ES-I3 (cell line): Measurements from ENCODE around the gene HIP1.
"Not testable (repeated sequence)": the region's sequence is repeated elsewhere in the genome, so short reads cannot be mapped to it uniquely, and the experiment has no call there.

Source experiments
- H3K36me3 ChIP-seq: 2 replicates; pipeline ENCODE4 v1.6.1; 2013; ENCODE audit warnings: mild to moderate bottlenecking, low read length, control low read depth, moderate library complexity; ENCODE audit not compliant: insufficient read depth
- H3K4me1 ChIP-seq: 2 replicates; pipeline ENCODE4 v1.6.1; 2013; ENCODE audit warnings: mild to moderate bottlenecking, control low read depth, low read length; ENCODE audit not compliant: insufficient read depth
- H3K9ac ChIP-seq: 2 replicates; pipeline ENCODE4 v1.6.1; 2013; ENCODE audit warnings: low read depth, mild to moderate bottlenecking, low read length, moderate library complexity
- H3K9me3 ChIP-seq: 2 replicates; pipeline ENCODE4 v1.6.1; 2013; ENCODE audit warnings: mild to moderate bottlenecking, low read length, moderate library complexity; ENCODE audit not compliant: control insufficient read depth, insufficient read depth

HIP1 gene

GRCh38 chr7:75536491-75536890 lies 202.2 kb downstream of the HIP1 start:
- no peaks in the 10 kb centered on the region for H3K9me3 ChIP-seq
- H3K9ac ChIP-seq, result no peak overlapping the region
- peaks cover 4% of the 10 kb centered on the region; the same call in 1 of the 2 replicates for H3K4me1 ChIP-seq
- peaks cover 12% of the 10 kb centered on the region for H3K36me3 ChIP-seq

- H3K9me3 ChIP-seq, result no peaks in the 10 kb centered on the region
- H3K9ac ChIP-seq, result no peak overlapping the region
- peaks cover 11% of the 10 kb centered on the region for H3K36me3 ChIP-seq
- H3K4me1 ChIP-seq, result peaks cover 9% of the 10 kb centered on the region; the same call in 1 of the 2 replicates
Measured at GRCh38 chr7:75534727-75535307, 203.9 kb downstream of the HIP1 start.

- no peak overlapping the region for H3K9ac ChIP-seq
- no peaks in the 10 kb centered on the region for H3K9me3 ChIP-seq
- peaks cover 11% of the 10 kb centered on the region for H3K36me3 ChIP-seq
- H3K4me1 ChIP-seq, result peaks cover 9% of the 10 kb centered on the region; the same call in 1 of the 2 replicates
Measured at GRCh38 chr7:75533926-75534325, 204.8 kb downstream of the HIP1 start.

- Histone ChIP-seq H3K9ac (no peak overlapping the region), H3K4me1 (peaks cover 9% of the 10 kb centered on the region; the same call in 1 of the 2 replicates), H3K9me3 (no peaks in the 10 kb centered on the region), H3K36me3 (peaks cover 11% of the 10 kb centered on the region)
Measured at GRCh38 chr7:75532639-75533038, 206.1 kb downstream of the HIP1 start.

- Histone ChIP-seq H3K9ac (no peak overlapping the region), H3K9me3 (no peaks in the 10 kb centered on the region), H3K4me1 (peaks cover 9% of the 10 kb centered on the region; the same call in 1 of the 2 replicates), H3K36me3 (peaks cover 4% of the 10 kb centered on the region)
Measured at GRCh38 chr7:75531359-75531821, 207.4 kb downstream of the HIP1 start.

GRCh38 chr7:75527224-75527722 lies 211.5 kb downstream of the HIP1 start:
- peak overlapping the region; percentile 71 for H3K9ac ChIP-seq
- not testable (repeated sequence) for H3K9me3 ChIP-seq, H3K4me1 ChIP-seq
- peaks cover 15% of the 10 kb centered on the region for H3K36me3 ChIP-seq

- not testable (repeated sequence) for H3K4me1 ChIP-seq, H3K9ac ChIP-seq, H3K9me3 ChIP-seq
- H3K36me3 ChIP-seq, result peaks cover 15% of the 10 kb centered on the region
Measured at GRCh38 chr7:75521727-75522126, 217.0 kb downstream of the HIP1 start.

DNA sequence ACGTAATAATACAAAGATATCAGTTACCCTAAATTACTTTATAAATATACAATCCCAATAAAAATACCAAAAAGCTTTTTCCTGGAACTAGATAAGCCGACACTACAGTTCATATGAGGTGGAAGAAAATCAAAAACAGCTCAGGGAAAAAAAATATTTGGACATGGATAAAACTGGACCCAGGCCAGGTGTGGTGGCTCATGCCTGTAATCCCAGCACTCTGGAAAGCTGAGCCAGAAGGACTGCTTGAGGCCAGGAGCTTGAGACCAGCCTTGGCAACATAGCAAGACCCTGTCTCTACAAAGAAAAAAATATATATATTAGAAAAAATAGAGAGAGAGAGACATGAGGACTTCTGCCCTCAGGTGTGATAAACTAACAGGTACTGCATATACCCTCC lies 219.9 kb downstream of the HIP1 start:
- not testable (repeated sequence) for H3K4me1 ChIP-seq, H3K9me3 ChIP-seq, H3K9ac ChIP-seq, H3K36me3 ChIP-seq

- not testable (repeated sequence) for H3K9me3 ChIP-seq, H3K4me1 ChIP-seq, H3K36me3 ChIP-seq, H3K9ac ChIP-seq
Measured at GRCh38 chr7:75509033-75509432, 229.7 kb downstream of the HIP1 start.

- not testable (repeated sequence) for H3K9me3 ChIP-seq, H3K4me1 ChIP-seq, H3K36me3 ChIP-seq, H3K9ac ChIP-seq
Measured at GRCh38 chr7:75492020-75492419, 246.7 kb downstream of the HIP1 start, which contains the start of gene SPDYE5. TSS of gene SPDYE5 (plus strand) at chr7:75492320. CDS start at chr7:75494048, 1,728 bp downstream.

DNA sequence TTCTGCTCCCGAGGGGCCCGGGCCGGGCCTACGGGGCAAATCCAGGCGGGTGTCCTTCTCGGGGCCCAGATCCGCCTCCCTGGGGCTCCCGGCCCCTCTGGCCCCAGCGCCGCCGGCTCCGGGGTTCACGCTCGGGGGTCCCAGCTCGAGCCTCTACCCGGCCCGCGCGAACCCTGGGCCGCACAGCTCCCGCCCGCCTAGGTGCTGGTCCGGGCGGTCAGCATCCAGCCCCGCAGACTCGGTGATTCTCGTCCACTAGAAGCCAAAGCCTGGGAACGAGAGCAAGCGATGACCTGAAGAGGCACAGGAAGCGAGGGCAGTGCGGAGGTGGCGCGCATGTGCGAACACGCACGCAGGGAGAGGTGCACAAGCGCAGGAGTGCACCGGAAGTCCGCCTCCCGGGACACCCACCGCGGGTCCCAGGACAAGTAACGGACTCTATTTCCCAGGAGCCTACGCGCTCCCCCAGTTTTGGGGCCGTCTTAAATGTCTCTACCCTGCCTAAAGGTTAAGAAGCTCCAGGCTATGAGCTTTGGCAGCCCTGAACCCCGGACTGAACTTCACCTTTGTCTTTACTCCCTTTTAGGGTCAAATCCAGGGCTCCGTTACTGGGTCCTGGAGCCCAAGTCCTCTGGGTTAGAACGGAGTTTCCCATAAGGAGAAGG lies 252.6 kb downstream of the HIP1 start, which contains the start of gene POM121C:
TSS of gene POM121C (minus strand) at position 321 of the 665 bp plus-strand sequence. CDS start 44,803 bp downstream, outside the sequence.
- not testable (repeated sequence) for H3K9me3 ChIP-seq, H3K4me1 ChIP-seq, H3K36me3 ChIP-seq
- H3K9ac ChIP-seq, result peak within 1 kb of the TSS; percentile 79; the same call in 1 of the 2 replicates

- not testable (repeated sequence) for H3K36me3 ChIP-seq, H3K9me3 ChIP-seq, H3K4me1 ChIP-seq
- H3K9ac ChIP-seq, result peak overlapping the region; percentile 79; the same call in 1 of the 2 replicates
Measured at GRCh38 chr7:75485355-75485978, 253.3 kb downstream of the HIP1 start.
